Ectodermal cell (in vitro differentiated cells): ENCODE results near the gene FRMPD4.

Experiments used
- H3K27ac ChIP-seq: 2 replicates; pipeline ENCODE4 v1.7.0; 2013; ENCODE audit warnings: mild to moderate bottlenecking, low read depth, low read length; ENCODE audit not compliant: insufficient read depth, poor library complexity, severe bottlenecking
- H3K27me3 ChIP-seq: 2 replicates; pipeline ENCODE4 v1.7.0; 2013; ENCODE audit warnings: mild to moderate bottlenecking, low read length; ENCODE audit not compliant: insufficient read depth, control insufficient read depth, poor library complexity, severe bottlenecking
- H3K36me3 ChIP-seq: one replicate; pipeline ENCODE4 v1.7.0; 2013; ENCODE audit warnings: low read length; ENCODE audit not compliant: control insufficient read depth, insufficient read depth
- H3K4me1 ChIP-seq: one replicate; pipeline ENCODE4 v1.7.0; 2013; ENCODE audit warnings: low read length; ENCODE audit not compliant: control insufficient read depth, insufficient read depth
- H3K4me3 ChIP-seq: 2 replicates; pipeline ENCODE4 v1.7.0; 2013; ENCODE audit warnings: low read depth, low read length, control low read depth; ENCODE audit not compliant: insufficient read depth
- H3K9me3 ChIP-seq: 2 replicates; pipeline ENCODE4 v1.7.0; 2013; ENCODE audit warnings: mild to moderate bottlenecking, low read length, moderate library complexity; ENCODE audit not compliant: control insufficient read depth
- WGBS, 2 experiments: methylation state at CpG; one replicate each; pipeline ENCODE4 v1.1.7; 2013; ENCODE audit warnings: missing lambda C conversion rate in 2 of 2; 5-methylcytosine and 5-hydroxymethylcytosine counted together

FRMPD4 gene

DNA sequence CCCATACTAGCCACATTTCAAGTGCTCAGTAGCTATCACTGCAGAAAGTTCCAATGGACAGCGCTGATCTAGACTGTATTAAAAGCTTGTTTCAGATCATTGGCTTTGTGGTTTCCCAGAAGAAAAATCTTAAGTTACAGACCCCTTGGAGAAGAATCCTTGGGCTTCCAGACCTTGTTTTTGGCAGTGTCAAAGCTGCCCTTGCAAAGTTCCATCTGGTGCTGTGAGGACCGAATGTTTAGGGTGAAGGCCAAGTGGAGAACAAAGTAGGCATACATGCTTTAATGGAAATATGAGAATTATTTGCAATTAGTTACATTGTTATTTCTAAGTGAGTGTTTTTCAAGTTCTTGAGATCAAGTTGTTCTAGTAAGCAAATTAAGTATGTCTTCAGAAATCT is 144.7 kb downstream of the FRMPD4 start:
- no peaks in the 10 kb centered on the region for H3K27me3 ChIP-seq
- WGBS, 2 experiments = 97 to 98% methylated on average over 2 of the region's 2 CpGs

DNA sequence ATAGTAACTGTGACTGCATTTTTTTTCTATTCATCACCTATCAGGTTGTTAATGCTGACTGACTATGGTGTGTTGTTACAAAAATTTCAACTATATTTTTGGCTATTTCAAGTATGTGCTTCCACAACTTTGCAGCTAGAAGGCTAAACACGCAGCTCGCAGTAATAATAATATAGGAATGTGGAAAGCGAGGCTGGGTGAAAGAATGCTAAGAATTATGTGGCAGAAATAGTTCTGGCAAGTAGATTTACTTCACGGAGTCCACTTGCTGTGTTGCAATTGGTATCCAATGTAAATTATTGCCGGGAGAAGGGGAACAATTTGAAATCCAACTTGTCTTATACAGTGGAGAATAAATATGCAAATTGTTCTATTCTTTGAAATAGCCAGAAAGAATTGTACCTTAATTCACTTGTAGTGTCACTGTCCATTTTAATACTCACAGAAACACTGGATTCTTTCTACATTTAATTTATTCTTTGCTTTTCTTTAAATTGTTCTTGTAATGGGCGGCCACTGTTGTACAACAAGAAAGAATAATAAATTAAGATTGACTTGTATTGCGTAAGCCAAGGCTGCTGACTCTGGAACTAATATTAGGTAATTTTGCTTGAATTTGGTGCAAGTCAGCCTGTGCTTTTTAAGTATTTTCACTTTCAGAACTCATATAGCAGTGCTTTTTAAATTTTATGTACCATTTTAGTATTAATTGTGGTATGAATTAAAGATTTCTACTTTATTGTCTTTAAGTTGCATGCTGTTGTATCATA is 154.9 kb downstream of the FRMPD4 start:
- H3K36me3 ChIP-seq = no peaks in the 10 kb centered on the region
- no peaks in the 10 kb centered on the region for H3K27me3 ChIP-seq
- H3K27ac ChIP-seq = no peak overlapping the region
- no peak overlapping the region for H3K4me3 ChIP-seq
- H3K4me1 ChIP-seq = no peaks in the 10 kb centered on the region
- H3K9me3 ChIP-seq = no peaks in the 10 kb centered on the region
- WGBS, 2 experiments = 92 to 93% methylated on average over 5 to 7 of the region's 7 CpGs

More for the DNA sequence above, 144.7 kb downstream of the FRMPD4 start:
- H3K9me3 ChIP-seq = no peaks in the 10 kb centered on the region
- H3K36me3 ChIP-seq = no peaks in the 10 kb centered on the region
- no peak overlapping the region for H3K27ac ChIP-seq
- no peaks in the 10 kb centered on the region for H3K4me1 ChIP-seq
- no peak overlapping the region for H3K4me3 ChIP-seq

DNA sequence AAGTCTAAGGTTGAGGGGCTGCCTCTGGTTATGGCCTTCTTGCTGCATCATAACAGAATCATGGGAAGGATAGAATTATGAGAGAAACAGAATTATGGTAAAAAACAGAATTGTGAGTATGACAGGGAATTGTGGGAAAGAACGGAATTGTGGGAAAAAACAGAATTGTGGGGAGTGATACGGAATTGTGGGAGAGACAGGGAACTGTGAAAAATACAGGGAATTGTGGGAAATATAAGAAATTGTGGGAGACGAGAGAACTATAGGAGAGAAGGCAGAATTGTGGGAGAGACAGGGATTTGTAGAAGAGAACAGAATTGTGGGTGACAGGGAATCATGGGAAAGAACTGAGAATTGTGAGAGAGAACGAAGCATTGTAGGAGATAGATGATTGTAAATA is 159.1 kb downstream of the FRMPD4 start:
- Histone ChIP-seq H3K9me3 (no peaks in the 10 kb centered on the region), H3K4me3 (no peak overlapping the region), H3K36me3 (no peaks in the 10 kb centered on the region), H3K4me1 (no peaks in the 10 kb centered on the region), H3K27ac (no peak overlapping the region), H3K27me3 (no peaks in the 10 kb centered on the region)
- 91 to 93% methylated on average over 4 of the region's 4 CpGs for WGBS, 2 experiments

DNA sequence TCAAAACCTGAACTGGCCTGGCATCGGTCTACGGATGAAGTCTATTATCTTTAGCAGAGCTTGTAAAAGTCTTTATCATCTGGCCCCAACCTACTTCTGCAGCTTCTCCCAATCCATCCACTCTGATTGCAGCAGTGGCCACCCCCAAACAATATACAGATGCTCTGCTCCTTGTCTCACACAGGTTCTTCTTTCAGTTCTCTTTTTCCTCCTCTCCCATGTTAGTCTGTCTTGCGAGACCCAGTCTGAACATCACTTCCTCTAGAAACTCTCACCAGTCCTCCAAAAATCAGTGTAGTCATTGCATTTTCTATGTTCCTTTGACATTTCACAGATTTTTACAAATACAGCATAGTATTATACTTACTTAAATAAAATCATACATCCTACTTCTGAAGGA is 163.0 kb downstream of the FRMPD4 start:
- H3K4me1 ChIP-seq = no peaks in the 10 kb centered on the region
- H3K27me3 ChIP-seq = no peaks in the 10 kb centered on the region
- WGBS, 2 experiments = 88 to 92% methylated on average over 3 of the region's 3 CpGs
- H3K36me3 ChIP-seq = no peaks in the 10 kb centered on the region
- no peak overlapping the region for H3K4me3 ChIP-seq
- H3K9me3 ChIP-seq = no peaks in the 10 kb centered on the region
- H3K27ac ChIP-seq = no peak overlapping the region

DNA sequence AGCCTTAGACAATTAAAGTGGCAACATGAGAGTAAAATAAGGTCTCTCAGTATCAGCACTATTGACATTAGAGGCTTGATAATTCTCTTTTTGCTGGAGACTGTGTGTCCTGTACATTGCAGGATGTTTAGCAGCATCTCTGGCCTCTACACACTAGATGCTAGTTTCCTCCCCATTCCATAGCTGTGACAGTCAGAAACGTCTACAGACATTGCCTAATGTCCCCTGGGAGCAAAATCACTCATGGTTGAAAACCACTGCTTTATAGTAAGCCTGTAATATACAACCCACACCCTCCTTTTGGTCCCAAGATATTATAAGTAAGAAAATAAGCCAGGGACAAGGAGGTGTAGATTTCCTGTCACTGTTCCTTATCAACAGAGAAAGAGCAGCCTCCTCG is 166.0 kb downstream of the FRMPD4 start:
- Histone ChIP-seq H3K9me3 (no peaks in the 10 kb centered on the region), H3K27me3 (no peaks in the 10 kb centered on the region), H3K27ac (no peak overlapping the region), H3K36me3 (no peaks in the 10 kb centered on the region), H3K4me3 (no peak overlapping the region), H3K4me1 (no peaks in the 10 kb centered on the region)
- WGBS, 2 experiments = 94% methylated on average over 2 of the region's 2 CpGs; no CpG with 5 or more reads in 1 of the 2 experiments

DNA sequence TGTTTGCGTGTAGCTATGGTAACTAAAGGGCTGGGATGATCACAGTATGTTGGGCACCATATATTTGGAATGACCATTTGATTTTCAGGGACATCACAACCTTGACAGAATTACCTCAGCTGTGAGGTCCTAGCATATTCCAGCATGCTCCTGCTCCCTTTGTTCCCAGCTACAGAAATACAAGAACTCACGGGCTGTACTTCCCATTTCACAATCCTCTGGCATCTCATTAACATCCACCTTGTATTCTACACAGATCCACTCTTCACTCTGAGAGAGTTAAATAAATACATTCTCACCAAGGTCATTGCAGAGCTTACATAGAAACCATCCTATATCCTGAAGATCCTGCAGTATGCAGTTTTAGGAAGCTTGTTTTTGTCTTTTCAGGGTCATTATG is 169.7 kb downstream of the FRMPD4 start:
- Histone ChIP-seq H3K4me3 (no peak overlapping the region), H3K36me3 (no peaks in the 10 kb centered on the region), H3K27ac (no peak overlapping the region), H3K27me3 (no peaks in the 10 kb centered on the region), H3K4me1 (no peaks in the 10 kb centered on the region), H3K9me3 (no peaks in the 10 kb centered on the region)
- WGBS, 2 experiments = 70 to 87% methylated on average over 2 of the region's 2 CpGs

DNA sequence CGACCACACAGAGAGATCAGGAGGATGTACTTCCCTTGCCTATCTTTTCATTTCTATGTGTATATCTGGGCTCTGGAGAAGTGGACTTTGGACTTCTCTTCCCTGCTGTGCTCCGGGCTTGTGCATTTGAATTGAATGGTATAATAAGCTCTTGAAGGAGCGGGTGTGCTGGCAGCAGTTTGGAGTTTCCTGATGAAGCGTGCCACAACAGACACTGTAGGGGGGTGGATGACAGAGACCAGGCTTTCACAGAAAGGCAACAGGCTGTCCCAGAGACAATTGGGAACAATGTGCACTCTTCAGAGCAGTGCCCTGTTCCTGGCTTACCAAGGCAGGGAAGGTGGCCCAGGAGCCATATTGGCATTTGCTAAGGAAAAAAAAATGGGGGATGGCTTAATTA is 170.1 kb downstream of the FRMPD4 start:
- Histone ChIP-seq H3K27ac (no peak overlapping the region), H3K4me1 (no peaks in the 10 kb centered on the region), H3K36me3 (no peaks in the 10 kb centered on the region), H3K9me3 (no peaks in the 10 kb centered on the region), H3K27me3 (no peaks in the 10 kb centered on the region), H3K4me3 (no peak overlapping the region)
- WGBS, 2 experiments = 56 to 71% methylated on average over 3 to 4 of the region's 4 CpGs

DNA sequence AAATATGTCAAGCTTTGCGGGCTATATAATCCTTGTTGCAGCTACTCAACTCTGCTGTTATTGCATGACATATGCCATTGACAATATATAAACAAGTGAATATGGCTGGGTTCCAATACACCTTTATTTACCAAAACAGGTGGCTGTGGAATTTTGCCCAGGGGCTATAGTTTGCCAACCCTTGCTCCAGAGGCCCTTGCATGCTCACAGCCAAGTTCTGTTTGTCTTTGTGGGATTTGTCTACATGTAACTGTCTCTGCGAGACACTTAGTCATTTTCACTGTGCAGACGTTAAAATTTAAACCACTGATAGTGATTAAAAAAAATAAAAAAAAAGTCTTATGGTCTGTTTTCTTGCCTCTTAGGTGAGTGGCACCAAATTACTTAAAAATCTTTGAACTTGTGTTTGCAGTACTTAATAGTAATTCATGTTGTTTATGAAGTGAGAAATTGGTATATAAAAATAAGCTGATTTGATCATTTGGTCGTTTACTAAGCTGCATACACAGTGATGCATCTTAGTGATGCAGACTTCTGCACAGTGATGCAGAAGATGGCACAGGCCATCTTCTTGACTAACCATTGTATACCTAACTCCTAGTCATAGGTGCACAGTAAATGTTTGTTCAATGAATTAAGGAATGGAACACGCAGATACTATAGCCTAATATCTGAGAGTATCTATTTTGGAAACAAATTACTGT is 170.9 kb downstream of the FRMPD4 start:
- Histone ChIP-seq H3K4me1 (no peaks in the 10 kb centered on the region), H3K4me3 (no peak overlapping the region), H3K36me3 (no peaks in the 10 kb centered on the region), H3K27me3 (no peaks in the 10 kb centered on the region), H3K9me3 (no peaks in the 10 kb centered on the region), H3K27ac (no peak overlapping the region)
- WGBS, 2 experiments = 79 to 95% methylated on average over 3 to 4 of the region's 5 CpGs

DNA sequence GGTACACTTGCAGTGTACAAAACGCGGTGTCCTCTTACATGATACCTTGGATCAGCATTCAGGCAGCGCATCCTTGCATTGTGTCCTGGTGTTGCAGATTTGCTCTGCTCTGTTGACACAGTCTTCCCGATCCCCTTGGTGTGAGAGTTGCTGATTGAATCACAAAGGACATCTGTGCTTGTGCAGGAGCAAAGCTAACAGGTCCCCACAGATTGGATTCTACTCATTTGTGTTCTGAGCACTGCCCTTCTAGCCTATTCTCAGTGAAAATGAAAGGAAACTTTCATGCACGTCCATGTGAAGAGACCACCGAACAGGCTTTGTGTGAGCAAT is 171.4 kb downstream of the FRMPD4 start:
- no peaks in the 10 kb centered on the region for H3K36me3 ChIP-seq
- no peak overlapping the region for H3K27ac ChIP-seq
- H3K4me1 ChIP-seq = no peaks in the 10 kb centered on the region
- no peaks in the 10 kb centered on the region for H3K27me3 ChIP-seq
- WGBS, 2 experiments = 44 to 45% methylated on average over 6 of the region's 6 CpGs
- no peak overlapping the region for H3K4me3 ChIP-seq
- H3K9me3 ChIP-seq = no peaks in the 10 kb centered on the region

DNA sequence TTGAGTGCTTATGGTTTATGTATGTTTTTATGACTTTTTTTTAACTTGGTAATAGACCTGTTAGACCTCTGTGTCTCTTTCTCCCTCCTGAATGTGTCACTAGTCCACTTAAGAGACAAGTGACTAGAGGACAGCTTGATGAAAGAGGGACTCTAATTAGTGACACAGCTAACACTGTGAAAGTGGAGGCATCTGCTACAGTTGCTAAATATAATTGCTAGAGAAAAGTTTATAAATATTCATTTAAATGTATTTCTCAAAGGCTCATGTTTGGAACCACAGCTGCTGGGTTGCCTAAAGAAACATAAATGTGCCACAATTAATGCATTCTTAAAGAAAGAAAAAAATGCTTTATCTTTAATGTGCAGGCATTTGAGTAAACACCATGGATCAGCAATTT is 176.4 kb downstream of the FRMPD4 start:
- H3K4me3 ChIP-seq = no peak overlapping the region
- H3K27me3 ChIP-seq = no peaks in the 10 kb centered on the region
- no peak overlapping the region for H3K27ac ChIP-seq
- no peaks in the 10 kb centered on the region for H3K9me3 ChIP-seq
- H3K36me3 ChIP-seq = no peaks in the 10 kb centered on the region
- H3K4me1 ChIP-seq = no peaks in the 10 kb centered on the region
